WTC11 (cell line): ENCODE results near the gene SLC6A5.

ENCODE experiments used
- CTCF ChIP-seq: fragments of 200-600 bp; IDR thresholded peaks from 2 replicates; pipeline ENCODE4 v1.8.0; 2022; ENCODE audit warnings: antibody characterized with exemption
- GABPB1 ChIP-seq: sonication (generic); formaldehyde crosslinking; IDR thresholded peaks from 2 replicates; pipeline ENCODE4 v1.8.1; 2023; ENCODE audit warnings: mild to moderate bottlenecking, missing genetic modification reagents
- MYBL2 ChIP-seq: sonication (generic); formaldehyde crosslinking; IDR thresholded peaks from 2 replicates; pipeline ENCODE4 v1.8.1; 2023; ENCODE audit warnings: mild to moderate bottlenecking, moderate library complexity, missing genetic modification reagents
- PREB ChIP-seq: sonication (generic); formaldehyde crosslinking; IDR thresholded peaks from 2 replicates; pipeline ENCODE4 v1.8.1; 2022; ENCODE audit warnings: mild to moderate bottlenecking, missing genetic modification reagents, moderate library complexity, borderline replicate concordance

DNA sequence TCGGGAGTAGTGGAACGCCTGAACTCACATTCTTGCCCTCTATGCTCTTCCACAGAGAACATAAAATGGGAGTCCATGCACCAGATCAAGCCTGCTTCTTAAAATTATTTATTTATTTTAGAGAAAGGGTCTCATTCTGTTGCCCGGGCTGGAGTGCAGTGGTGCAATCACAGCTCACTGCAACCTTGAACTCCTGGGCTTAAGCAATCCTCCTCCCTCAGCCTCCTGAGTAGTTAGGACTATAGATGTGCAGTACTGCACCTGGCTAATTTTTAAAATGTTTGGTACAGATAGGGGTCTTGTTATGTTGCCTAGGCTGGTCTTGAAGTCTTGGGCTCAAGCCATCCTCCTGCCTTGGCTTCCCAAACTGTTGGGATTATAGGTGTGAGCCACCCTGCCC, 13.0 kb downstream of the SLC6A5 start:
- TF ChIP-seq MYBL2 (CRISPR knock-in tag) (no peak), CTCF (no peak), PREB (CRISPR knock-in tag) (no peak), GABPB1 (CRISPR knock-in tag) (no peak)
